ENCODE data around the gene PSMB2. TPM values are rescaled to one million over a fixed set of nuclear protein-coding genes. Genes with fewer than 3 reads are reported as not detected.

Gene PSMB2
- total and polyA plus RNA-seq, 2 experiments from 2014 or later = 29.0 to 106 TPM

DNA sequence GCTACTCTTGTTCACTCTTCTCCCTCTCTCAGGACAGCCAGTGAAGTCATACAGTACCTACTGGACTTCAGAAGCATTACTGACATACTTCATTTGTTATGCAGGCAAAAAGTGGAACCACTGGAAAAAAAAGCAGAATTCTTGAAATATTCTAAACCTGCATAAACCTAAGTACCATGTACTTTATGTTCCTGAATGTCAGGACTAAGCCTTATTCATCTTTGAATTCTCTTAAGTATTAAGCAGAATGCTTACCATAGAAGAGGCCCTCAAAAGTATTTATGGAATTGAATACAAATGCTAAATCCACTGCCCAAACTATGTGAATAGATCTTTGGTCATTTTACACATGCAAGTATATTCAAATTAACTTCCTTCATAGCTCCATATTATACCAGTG, 7.8 kb downstream of the PSMB2 start:
- peaks cover 21% of the 10 kb centered on the region; the same call in 1 of the 2 replicates for H3F3A ChIP-seq (ENCODE audit: insufficient read depth)
- in situ Hi-C loops (cut with MboI) = no loop called here
- TF ChIP-seq EZH2 (IDR thresholded peaks at IDR 0.05; ENCODE audit: insufficient read depth, poor library complexity, severe bottlenecking) (no peak), EZH2phosphoT487 (IDR thresholded peaks at IDR 0.05; ENCODE audit: insufficient read depth, low read depth) (no peak)
- peaks cover 62% of the 10 kb centered on the region for H3K36me3 ChIP-seq (ENCODE audit: low read depth)
- H3K9ac ChIP-seq = no peak overlapping the region
- H3K4me3 ChIP-seq = no peak overlapping the region
- no peaks in the 10 kb centered on the region for H3K27me3 ChIP-seq (replicated peaks; ENCODE audit: insufficient read depth)
- H3K4me1 ChIP-seq (ENCODE audit: insufficient read depth) = peaks cover 22% of the 10 kb centered on the region
- H2AFZ ChIP-seq = no peak overlapping the region
- no peaks in the 10 kb centered on the region for H4K20me1 ChIP-seq (ENCODE audit: insufficient read depth)
- no peak for DNase-seq
- H3K4me2 ChIP-seq (ENCODE audit: unreplicated experiment) = no peak overlapping the region
- H3K9me3 ChIP-seq (ENCODE audit: low read depth) = no peaks in the 10 kb centered on the region
- H3K9me2 ChIP-seq (ENCODE audit: insufficient read depth) = no peaks in the 10 kb centered on the region
- H3K79me2 ChIP-seq (ENCODE audit: insufficient read depth) = peaks cover 98% of the 10 kb centered on the region
- no peak overlapping the region for H3K27ac ChIP-seq

DNA sequence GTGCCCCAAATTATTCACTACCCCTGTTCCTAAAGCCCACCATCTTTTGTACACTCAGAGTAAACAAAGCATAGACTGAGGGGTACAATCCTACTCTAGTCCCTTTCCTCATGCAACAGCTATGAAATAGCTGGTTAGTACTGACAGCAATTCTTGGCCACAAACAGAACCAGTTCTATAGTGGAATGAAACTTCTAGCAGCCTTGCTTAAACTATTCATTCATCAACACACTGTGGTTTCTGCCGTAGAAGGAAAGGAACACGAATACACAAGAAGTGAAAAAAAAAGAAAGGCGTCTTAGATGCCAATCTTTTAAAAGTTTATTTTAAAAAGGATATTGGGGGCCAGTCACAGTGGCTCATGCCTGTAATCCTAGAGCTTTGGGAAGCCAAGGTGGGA, 9.9 kb downstream of the PSMB2 start:
- Histone ChIP-seq H3K4me3 (no peak overlapping the region), H3K4me2 (ENCODE audit: unreplicated experiment) (no peak overlapping the region), H4K20me1 (ENCODE audit: insufficient read depth) (no peaks in the 10 kb centered on the region), H3K9me2 (ENCODE audit: insufficient read depth) (no peaks in the 10 kb centered on the region), H3K27me3 (replicated peaks; ENCODE audit: insufficient read depth) (no peaks in the 10 kb centered on the region), H3K27ac (no peak overlapping the region), H2AFZ (no peak overlapping the region), H3K79me2 (ENCODE audit: insufficient read depth) (peaks cover 96% of the 10 kb centered on the region), H3K36me3 (ENCODE audit: low read depth) (peaks cover 68% of the 10 kb centered on the region), H3K9me3 (ENCODE audit: low read depth) (no peaks in the 10 kb centered on the region), H3K9ac (no peak overlapping the region), H3K4me1 (ENCODE audit: insufficient read depth) (peaks cover 4% of the 10 kb centered on the region; the same call in 1 of the 2 replicates), H3F3A (ENCODE audit: insufficient read depth) (0 out of 2 replicates have a peak, but pooled peaks cover 1% of the 10 kb centered on the region)
- no peak for DNase-seq
- in situ Hi-C loops (cut with MboI) = no loop called here
- TF ChIP-seq EZH2 (IDR thresholded peaks at IDR 0.05; ENCODE audit: insufficient read depth, poor library complexity, severe bottlenecking) = no peak
- no peak for TF ChIP-seq EZH2phosphoT487 (IDR thresholded peaks at IDR 0.05; ENCODE audit: insufficient read depth, low read depth)
- 90 to 91% methylated on average over 3 of the region's 3 CpGs for WGBS, 2 experiments (ENCODE audit: low coverage in 1 of 2, low lambda C conversion rate in 2 of 2, missing lambda C conversion rate in 2 of 2)

DNA sequence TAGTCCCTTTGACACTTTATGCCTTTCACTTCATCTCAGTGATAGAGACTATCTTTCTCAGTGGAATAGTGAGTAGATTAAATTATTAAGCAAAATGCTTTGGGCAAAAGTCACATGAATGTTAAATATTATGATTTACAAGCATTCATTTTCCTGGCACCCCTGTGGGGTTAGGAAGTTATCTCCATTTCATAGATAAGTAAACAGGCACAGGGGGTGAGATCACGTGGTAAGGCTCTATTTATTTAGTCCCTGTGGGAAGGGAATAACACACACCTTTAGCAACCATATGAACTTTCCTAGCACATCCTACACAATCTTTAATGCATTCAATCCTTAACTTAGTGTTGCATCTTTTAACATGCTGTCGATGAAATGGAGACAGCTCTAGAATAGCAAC, 12.3 kb downstream of the PSMB2 start:
- Histone ChIP-seq H3K9me3 (ENCODE audit: low read depth) (no peaks in the 10 kb centered on the region), H3K79me2 (ENCODE audit: insufficient read depth) (peaks cover 95% of the 10 kb centered on the region), H3F3A (ENCODE audit: insufficient read depth) (no peaks in the 10 kb centered on the region), H3K27ac (no peak overlapping the region), H3K4me2 (ENCODE audit: unreplicated experiment) (no peak overlapping the region), H3K27me3 (replicated peaks; ENCODE audit: insufficient read depth) (no peaks in the 10 kb centered on the region), H3K4me3 (no peak overlapping the region), H3K36me3 (ENCODE audit: low read depth) (peaks cover 57% of the 10 kb centered on the region), H3K4me1 (ENCODE audit: insufficient read depth) (no peaks in the 10 kb centered on the region; the same call in 1 of the 2 replicates), H4K20me1 (ENCODE audit: insufficient read depth) (no peaks in the 10 kb centered on the region), H3K9ac (no peak overlapping the region), H2AFZ (no peak overlapping the region), H3K9me2 (ENCODE audit: insufficient read depth) (no peaks in the 10 kb centered on the region)
- TF ChIP-seq EZH2 (IDR thresholded peaks at IDR 0.05; ENCODE audit: insufficient read depth, poor library complexity, severe bottlenecking) (no peak), EZH2phosphoT487 (IDR thresholded peaks at IDR 0.05; ENCODE audit: insufficient read depth, low read depth) (no peak)
- in situ Hi-C loops (cut with MboI) = no loop called here
- 97 to 100% methylated on average over 2 of the region's 2 CpGs for WGBS, 2 experiments (ENCODE audit: low coverage in 1 of 2, low lambda C conversion rate in 2 of 2, missing lambda C conversion rate in 2 of 2)
- no peak for DNase-seq

DNA sequence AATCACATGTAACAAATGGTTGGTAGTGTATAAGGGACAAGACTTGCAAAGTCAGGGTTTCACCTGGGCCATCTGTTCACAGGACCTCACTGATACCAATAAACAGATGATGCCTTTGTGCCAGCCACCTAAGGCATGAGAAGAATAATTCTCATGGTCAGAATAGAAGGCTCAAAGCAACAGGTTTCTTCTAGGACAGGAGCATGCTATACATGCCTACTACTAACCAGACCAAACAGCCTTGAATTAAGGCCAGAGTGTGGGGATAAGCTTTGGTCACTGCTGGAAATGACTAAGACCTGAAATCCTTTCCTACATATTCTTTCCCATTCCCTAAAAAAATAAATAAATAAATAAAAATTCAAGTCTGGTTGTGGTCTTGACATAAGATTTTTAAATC, 17.5 kb downstream of the PSMB2 start:
- in situ Hi-C loops (cut with MboI) = no loop called here
- Histone ChIP-seq H3K36me3 (ENCODE audit: low read depth) (peaks cover 22% of the 10 kb centered on the region), H3K4me3 (no peak overlapping the region), H3K9ac (no peak overlapping the region), H3K9me3 (ENCODE audit: low read depth) (no peaks in the 10 kb centered on the region), H3K27ac (no peak overlapping the region), H4K20me1 (ENCODE audit: insufficient read depth) (no peaks in the 10 kb centered on the region), H3K79me2 (ENCODE audit: insufficient read depth) (peaks cover 96% of the 10 kb centered on the region), H3K4me1 (ENCODE audit: insufficient read depth) (no peaks in the 10 kb centered on the region; the same call in 1 of the 2 replicates), H3K4me2 (ENCODE audit: unreplicated experiment) (no peak overlapping the region), H3F3A (ENCODE audit: insufficient read depth) (no peaks in the 10 kb centered on the region), H3K27me3 (replicated peaks; ENCODE audit: insufficient read depth) (no peaks in the 10 kb centered on the region), H2AFZ (no peak overlapping the region), H3K9me2 (ENCODE audit: insufficient read depth) (no peaks in the 10 kb centered on the region)
- no peak for DNase-seq
- TF ChIP-seq EZH2phosphoT487 (IDR thresholded peaks at IDR 0.05; ENCODE audit: insufficient read depth, low read depth) (no peak), EZH2 (IDR thresholded peaks at IDR 0.05; ENCODE audit: insufficient read depth, poor library complexity, severe bottlenecking) (no peak)

DNA sequence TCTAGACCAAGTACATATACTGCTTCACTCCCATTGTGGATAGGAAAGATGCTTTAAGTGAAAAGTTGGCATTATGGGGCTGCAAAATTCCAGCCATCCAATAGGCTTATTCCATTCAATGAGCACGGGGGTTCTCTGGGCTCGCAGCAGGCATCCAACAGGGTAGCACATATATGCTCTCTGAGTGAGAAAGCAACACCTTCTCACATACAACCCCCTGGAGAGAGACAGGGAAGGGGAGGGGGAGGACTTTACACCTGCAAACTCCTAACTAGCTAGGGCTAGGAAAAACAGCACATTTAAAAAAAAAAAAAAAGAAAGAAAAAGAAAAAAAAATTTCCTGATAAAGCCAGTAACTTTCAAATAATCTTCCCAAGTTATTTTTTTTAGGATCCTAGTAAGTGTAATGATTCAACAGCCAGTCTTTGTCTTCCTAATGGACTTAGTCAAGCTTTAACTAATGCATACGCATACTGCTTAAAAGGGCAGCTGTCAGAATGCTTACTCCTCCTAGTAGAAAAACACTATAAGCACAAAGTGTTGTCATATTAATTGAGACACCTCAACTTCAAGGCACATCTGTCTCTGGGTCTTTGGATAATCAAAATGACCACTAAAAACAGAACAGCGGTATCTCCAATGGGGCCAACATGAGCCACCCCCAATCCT, 18.7 kb downstream of the PSMB2 start:
- Histone ChIP-seq H3K79me2 (ENCODE audit: insufficient read depth) (peaks cover 98% of the 10 kb centered on the region), H3K9me2 (ENCODE audit: insufficient read depth) (no peaks in the 10 kb centered on the region), H3K4me2 (ENCODE audit: unreplicated experiment) (no peak overlapping the region), H3F3A (ENCODE audit: insufficient read depth) (no peaks in the 10 kb centered on the region), H3K4me3 (no peak overlapping the region), H3K4me1 (ENCODE audit: insufficient read depth) (no peaks in the 10 kb centered on the region; the same call in 1 of the 2 replicates), H4K20me1 (ENCODE audit: insufficient read depth) (no peaks in the 10 kb centered on the region), H3K9ac (no peak overlapping the region), H3K9me3 (ENCODE audit: low read depth) (no peaks in the 10 kb centered on the region), H3K27me3 (replicated peaks; ENCODE audit: insufficient read depth) (no peaks in the 10 kb centered on the region), H3K27ac (no peak overlapping the region), H3K36me3 (ENCODE audit: low read depth) (peaks cover 17% of the 10 kb centered on the region), H2AFZ (no peak overlapping the region)
- 77 to 84% methylated on average over 4 of the region's 4 CpGs for WGBS, 2 experiments (ENCODE audit: low coverage in 1 of 2, low lambda C conversion rate in 2 of 2, missing lambda C conversion rate in 2 of 2)
- no peak for DNase-seq
- TF ChIP-seq EZH2 (IDR thresholded peaks at IDR 0.05; ENCODE audit: insufficient read depth, poor library complexity, severe bottlenecking) (no peak), EZH2phosphoT487 (IDR thresholded peaks at IDR 0.05; ENCODE audit: insufficient read depth, low read depth) (no peak)
- in situ Hi-C loops (cut with MboI) = no loop called here

All from GM23248 (cell line).